T1000 (cell line): ENCODE measurements around the gene UBE2QL1.

ENCODE experiments used
- DNase-seq: peaks from one replicate; lab custom pipeline; 2025; ENCODE audit warnings: mixed read lengths; lab: John Stamatoyannopoulos, UW

Gene UBE2QL1, protein sequence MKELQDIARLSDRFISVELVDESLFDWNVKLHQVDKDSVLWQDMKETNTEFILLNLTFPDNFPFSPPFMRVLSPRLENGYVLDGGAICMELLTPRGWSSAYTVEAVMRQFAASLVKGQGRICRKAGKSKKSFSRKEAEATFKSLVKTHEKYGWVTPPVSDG

DNA sequence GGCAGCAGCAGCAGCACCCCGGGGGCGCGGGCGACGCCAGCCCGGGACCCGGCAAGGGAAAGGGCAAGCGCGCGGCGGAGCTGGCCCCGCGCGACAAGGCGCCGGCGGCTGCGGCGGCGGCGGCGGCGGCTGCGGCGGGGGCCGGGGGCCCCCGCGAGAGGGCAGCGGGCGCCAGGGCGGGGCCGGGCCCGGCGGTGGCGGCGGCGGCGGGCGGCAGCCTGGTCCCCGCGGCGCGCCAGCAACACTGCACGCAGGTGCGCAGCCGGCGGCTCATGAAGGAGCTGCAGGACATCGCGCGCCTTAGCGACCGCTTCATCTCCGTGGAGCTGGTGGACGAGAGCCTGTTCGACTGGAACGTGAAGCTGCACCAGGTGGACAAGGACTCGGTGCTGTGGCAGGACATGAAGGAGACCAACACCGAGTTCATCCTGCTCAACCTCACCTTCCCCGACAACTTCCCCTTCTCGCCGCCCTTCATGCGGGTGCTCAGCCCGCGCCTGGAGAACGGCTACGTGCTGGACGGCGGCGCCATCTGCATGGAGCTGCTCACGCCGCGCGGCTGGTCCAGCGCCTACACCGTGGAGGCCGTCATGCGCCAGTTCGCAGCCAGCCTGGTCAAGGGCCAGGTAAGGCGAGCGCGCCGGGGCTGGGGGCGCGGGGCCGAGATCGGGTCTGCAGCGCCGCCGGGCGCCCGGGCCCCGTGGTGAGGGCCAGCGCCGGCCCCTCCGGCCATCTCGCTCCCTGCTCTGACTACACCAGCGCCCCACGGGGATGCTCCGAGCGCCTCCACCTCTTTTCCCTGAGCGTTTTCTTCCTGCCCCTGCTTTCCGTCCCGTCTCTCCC is at the start of gene UBE2QL1:
UBE2QL1 (plus strand) TSS at position 238 of the 843 bp plus-strand sequence; CDS start at position 273, 35 bp downstream.
- no peak for DNase-seq

DNA sequence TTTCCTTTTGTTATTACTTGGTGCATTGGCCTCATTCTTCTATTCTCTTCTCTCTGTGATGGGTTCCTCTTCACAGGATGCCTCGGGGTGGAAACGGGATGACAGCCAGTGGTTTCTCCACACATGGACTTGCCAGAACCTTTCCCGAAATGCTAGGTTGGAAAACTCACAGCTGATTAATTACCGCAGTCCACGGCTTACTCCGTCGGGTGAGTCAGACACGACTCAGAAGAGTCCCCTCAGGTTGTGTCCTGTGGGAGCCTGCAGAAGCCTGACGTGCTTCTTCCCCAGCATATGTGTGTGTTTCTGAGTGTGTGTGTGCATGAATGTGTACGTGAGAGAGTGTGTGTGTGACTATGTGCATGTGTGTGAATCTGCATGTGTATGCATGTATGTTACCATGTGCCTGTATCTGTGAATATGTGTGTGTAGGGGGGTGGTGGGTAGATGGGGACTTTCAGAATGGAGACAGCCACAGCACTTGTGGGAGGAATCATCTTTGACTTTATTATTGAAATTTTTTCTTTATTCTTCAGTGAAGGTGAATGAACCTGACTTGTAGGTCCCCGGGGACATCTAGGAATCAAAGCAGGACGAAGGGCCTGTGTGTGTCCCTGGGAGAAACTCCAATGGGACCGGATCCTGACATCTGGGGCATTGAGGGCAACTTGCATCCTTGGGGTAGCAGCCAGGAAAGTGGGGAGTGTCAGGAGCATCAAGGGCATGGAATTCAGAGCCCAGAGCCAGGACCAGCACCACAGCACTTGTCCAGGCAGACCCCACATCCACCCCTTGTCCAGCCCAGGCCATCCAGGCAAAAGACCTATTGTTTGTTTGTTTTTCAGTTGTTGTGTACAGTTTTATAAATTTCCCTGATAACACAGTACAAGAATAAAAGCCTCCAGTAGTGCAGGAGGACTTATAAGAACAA is 48.4 kb upstream of the UBE2QL1 start:
- no peak for DNase-seq

DNA sequence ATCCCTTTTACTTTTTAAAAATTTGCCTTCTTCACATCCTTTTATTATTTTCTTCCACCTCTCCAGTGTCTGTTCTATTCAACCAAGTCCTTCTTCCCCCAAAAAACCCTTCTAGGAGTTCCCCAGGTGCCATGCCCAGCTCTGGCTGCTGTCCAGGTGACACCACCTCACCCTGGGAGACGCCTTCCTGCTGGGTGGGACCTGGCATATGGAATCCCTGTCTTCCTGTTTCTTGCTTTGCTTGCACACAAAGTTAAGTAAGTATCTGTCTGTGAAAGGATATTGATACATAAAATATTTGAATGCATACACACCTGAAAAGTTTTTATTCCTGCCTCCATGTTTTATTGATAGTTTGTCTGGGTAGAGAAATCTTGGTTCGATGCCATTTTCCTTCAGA is 47.2 kb upstream of the UBE2QL1 start:
- no peak for DNase-seq

DNA sequence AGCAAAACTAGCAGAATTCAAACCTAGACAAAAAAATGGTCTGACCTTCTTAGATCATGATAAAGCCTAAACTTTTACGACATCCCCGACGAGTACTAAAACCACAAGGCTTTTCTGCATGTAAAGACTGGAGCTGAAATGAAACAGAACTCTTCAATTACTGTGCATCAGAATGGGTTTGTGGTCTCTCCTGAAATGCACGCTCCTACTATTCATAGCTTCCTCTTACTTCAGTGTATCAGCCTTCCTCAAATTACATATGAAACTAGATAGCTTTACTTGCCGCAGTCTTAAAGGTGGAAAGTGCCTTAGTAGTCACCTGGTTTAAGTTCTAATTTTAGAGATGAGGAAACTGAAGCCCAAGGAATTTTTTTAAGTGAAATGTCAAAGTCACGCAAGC is 45.7 kb upstream of the UBE2QL1 start:
- no peak for DNase-seq

DNA sequence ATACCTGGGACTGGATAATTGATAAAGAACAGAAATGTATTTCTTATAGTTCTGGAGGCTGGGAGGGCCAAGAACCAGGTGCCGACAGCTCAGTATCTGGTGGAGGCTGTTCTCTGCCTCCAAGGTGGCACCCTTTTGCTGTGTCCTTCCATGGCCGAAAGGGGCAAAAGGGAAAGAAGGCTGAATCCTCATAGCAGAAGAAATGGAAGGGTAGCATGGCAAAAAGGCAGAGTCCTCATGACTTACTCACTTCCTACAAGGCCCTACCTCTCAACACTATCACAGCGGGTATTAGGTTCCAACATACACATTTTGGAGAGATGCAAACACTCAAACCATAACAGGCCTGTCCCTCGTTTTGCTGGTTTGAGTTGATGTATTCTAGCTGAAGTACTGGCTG is 45.2 kb upstream of the UBE2QL1 start:
- no peak for DNase-seq

DNA sequence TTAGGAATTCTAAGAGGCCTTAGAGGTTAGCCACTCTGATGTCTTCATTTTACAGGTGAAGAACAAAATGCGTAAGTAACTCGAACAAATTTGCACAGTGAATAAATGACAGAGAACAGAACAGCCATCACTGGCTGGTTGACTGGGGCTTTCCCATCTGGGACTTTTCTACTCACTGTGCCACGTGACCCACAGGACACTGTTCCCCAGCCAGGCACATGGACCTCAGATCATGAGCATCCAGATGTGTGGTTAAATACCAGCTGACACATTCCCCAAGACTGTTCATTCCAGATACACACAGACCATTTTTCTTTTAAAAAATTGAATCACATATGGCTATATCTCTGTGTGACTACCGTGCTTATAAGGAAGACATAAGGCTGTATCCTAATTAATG is 44.5 kb upstream of the UBE2QL1 start:
- no peak for DNase-seq

DNA sequence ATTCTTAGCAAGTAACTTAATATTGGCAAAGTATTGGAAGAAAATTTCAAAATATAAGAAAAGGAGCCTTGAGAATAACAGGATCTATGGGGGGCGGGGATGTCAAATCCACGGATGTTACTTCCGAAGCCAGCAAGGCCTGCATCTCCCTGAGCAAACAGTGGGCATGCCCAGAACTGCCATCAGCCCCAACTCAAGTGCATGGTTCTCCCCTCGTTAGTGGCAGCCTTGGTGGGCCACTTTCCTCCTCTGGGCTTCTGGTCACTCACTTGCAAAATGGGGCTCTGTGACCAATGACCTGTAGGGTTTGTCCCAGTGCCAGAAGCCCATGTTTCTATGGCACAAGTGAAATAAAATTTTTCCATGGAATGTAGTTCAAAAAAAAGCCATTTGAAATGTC is 43.1 kb upstream of the UBE2QL1 start:
- DNase-seq, result no peak

DNA sequence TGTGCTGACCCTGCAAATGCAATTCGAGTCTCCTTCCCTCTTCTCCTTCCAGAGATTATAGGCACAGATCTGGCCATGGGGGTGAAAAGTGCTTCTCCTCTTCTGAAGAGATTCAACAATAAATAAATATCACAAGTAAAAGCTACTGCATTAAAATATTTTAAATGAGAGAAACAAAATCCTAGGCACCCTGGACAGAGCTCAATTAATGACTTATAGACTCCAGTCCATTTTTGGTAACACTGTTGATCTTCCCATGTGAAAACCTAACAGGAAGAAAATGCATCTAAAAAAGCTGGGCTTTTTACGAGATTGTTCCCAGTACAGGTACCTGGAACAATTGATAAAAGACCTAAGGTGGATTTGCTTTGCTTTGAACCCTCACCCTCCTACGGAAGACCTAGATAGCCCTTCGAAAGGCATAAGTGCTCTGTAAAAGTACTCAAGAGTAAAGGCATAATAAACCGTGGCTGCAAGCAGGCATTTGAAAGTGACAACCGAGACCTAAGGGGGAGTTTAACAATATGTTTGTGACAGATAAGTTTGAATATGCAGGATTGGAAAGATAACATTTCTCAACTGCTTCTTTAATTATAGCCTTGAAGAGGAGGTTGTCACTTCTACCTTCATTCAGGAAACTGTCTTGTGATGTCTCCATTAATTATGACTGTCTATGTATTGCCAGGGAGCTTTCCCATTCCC is 41.0 kb upstream of the UBE2QL1 start:
- no peak for DNase-seq

DNA sequence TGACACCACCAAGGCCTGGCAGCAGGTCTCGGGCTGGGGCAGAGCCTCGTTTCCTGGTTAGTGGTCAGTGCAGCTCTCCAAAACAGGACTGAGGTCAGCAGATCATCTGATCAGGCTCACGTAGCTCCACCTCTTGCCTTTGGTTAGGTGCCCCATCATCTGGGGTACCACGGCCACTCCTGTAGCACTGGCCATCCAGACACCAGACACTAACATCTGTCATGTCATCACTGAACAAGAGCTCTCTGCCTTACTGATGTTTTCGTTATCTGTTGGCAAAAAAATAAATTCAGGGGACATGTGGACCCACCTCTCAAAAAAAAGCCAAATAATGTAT is 40.4 kb upstream of the UBE2QL1 start:
- DNase-seq, result no peak

DNA sequence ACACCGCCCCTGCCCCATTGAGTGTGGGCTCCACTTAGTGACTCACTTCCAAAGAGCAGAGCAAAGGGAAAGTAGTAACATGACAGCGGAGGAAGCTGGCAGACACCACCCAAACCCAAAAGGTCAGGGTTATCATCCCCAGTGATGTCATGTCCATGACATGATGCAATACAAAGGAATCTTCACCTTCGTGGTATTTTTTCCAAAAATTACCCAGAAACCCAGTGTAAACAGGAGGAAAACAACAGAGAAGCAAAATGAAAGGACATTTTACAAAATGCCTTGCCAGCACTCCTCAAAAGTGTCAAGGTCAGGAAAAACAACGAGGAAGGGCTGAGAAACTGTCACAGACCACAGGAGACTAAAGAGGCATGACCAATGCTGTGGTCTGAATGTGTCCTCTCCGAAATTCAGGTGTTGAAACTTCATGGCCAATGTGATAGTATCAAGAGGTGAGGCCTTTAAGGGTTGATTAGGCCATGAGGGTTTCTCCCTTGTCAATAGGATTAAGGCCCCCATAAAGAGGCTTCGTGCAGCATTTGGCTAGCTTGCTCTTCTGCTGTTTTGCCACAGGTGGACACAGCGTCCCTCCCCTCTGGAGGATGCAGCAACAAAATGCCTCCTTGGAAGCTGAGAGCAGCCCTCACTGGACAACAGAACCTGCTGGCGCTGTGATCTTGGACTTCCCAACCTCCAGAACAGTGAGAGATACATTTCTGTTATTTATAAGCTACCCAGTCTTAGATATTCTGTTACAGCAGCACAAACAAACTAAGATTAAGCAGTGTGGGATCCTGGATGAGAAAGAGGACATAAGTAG is 39.8 kb upstream of the UBE2QL1 start:
- DNase-seq, result no peak

DNA sequence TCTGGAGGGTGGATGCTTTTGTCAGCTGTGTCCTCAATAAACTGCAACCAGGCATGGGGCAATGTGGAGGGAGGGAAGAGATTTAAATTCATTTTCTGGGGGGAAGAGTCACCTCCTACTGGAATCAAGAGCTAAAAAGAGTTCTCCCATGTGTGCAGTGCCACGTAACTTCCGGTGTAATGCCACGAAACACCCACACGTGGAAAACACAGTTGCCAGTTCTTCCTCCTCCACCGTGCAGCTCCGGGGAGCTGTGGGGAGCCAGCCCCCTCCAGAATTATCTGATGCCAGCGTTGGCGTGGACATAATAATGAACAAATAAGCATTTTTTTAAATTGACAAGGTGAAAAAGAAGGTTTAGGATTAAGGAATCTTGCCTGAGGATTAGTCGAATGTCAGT is 38.2 kb upstream of the UBE2QL1 start:
- no peak for DNase-seq

DNA sequence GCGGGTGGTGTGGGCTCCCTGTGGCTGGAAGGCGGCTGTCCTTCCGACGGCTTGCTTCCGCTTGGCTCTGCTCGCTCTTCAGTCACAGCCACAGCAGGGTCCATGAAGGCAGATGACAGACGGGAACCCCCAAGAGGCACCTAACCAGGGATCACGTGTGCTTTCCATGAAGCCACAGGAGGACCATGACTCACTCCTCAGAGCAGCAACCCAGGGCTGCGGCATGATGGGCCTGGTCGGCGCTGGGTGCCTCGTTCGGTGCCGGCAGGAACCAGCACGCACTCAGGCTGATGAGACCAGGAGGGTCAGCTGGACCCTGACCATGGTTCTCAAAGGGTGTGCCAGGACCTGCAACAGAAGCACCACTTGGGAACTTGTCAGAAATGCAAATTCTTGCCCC is 37.5 kb upstream of the UBE2QL1 start:
- no peak for DNase-seq

DNA sequence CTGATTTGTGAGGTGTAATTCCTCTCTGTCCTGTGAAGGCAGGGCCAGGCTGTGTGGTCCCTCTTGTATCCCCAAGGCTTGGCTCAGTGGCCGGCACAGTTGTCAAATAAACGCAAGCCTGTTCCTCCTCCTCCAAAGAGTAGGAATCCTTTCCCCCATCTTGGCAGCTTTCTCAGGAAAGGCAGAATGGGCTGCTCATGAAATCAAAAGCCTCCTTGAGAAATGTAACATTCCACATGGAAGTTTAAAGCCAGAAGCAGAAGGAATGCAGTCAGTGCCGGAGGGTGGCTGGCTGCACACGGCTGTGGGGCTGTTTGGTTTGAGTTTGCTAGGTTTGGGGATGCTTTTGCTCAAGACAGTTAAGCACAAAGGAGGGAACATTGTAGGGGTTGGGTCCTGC is 35.8 kb upstream of the UBE2QL1 start:
- no peak for DNase-seq

DNA sequence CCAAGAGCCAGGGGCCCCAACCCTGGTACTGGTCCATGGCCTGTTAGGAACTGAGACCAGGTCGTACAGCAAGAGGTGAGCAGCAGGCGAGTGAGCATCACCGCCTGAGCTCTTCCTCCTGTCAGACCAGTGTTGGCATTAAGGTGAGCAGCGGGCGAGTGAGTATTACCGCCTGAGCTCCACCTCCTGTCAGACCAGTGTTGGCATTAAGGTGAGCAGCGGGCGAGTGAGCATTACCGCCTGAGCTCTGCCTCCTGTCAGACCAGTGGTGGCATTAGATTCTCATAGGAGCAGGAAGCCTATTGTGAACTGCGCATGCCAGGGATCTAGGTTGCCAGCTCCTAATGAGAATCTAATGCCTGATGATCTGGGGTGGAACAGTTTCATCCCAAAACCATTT is 31.0 kb upstream of the UBE2QL1 start:
- no peak for DNase-seq

DNA sequence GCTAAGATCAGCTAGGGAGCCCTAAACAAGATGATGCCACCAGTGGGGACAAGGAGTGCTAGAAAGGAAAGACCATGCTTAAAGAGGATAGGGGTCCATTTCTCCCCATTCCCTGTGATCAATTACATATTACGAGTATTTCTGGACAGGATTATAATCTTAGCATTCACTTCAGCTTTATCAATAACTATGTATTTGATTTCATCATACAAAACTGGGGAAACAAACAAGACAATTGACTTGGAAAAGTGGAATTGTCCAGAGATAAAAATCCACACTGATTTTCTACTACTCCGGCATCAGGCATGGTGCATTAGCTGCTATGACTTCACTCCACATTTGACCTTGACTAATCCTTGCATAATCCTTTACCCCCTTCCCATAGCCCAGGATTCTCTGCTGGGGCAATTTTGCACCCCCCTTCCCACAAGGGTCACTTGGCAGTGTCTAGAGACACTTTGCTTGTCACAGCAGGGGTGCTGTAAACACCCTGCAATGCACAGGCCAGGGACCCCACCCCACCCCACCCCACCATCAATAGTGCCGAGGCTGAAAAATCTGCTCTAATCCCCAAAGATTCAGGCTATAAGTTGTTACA is 29.9 kb upstream of the UBE2QL1 start:
- DNase-seq, result no peak

DNA sequence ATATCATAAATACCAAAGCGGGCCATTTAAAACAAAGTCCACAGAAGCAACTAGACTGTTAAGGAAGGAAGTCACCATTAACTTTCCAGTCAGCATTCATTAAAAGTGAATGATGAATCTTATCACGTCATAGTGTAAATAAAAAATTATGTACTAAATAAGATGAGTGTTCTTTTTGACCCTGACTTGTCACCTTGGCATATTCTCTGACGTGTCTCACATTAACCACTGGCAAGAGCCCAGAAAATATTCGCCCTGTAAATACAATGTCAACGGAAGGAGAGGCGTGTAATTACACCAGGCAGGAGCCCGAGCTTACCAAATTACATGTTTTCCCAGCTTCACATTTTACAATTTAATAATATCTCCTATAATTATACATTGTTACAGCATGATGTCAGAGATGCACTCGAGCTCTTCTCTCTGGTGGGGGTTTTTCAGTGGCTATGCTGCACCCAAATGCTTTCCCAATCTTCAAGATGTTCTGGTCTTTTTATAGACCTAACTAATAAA is 29.3 kb upstream of the UBE2QL1 start:
- no peak for DNase-seq

DNA sequence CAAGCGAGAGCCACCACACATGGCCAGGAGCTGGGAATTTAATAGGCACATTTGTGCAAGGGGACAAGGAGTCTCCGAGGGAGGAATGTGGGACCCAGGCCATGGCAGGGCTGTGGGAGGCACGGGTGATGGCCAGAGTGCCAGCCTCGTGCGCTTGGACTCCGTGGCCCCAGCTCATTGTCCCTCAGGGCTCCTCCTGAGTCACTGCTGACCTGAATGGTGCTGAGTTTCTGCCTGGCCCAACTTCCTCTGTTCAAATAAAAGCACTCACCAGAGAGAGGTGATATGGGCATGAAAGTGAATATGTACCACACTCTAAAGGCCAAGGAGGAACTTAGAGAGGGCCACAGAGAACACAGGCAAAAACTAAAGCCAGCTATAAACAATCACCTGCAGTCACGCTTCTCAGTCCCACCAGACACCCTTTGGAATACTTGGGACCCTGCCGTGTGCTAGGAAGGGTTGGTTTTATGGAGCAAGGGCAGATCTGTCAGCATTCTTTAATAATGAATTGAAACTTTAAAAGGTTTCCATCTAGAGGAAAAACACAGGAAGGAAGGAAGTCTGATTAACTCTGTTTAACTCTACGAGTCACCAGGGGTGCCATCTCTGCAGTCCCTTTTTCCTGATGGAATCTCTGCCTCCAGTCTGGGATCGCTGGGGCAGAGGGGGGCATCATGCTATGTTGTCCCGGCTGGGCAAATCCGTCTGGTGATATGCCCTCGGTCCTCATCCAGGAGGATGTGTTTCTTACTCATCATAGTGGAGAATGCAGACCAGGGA is 25.1 kb upstream of the UBE2QL1 start:
- DNase-seq, result no peak

DNA sequence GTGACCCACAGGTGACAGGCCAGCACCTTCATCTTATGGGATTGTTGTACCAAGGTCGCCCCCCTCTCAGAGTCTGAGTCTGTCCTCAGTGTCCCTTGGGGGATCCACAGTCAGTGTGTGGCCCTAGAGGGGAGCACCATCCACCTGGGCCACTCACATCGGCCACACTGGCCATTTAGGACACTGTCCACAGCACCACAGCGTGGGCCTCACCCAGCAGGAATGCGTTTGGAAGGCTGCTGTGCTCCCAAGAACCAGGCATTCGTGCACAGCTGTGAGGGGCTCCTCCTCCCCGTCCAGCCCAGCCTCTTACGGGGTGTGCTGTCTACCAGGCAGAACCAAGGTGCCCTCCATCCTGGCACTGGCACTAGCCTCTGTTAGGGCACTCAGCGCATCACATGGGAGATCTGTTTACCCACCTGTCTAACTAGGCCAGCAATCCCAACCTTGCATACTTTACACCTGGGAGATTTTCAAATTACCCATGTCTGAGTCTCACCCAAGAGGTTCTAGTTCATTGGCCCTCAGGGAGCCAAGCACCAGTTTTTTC is 24.5 kb upstream of the UBE2QL1 start:
- no peak for DNase-seq

DNA sequence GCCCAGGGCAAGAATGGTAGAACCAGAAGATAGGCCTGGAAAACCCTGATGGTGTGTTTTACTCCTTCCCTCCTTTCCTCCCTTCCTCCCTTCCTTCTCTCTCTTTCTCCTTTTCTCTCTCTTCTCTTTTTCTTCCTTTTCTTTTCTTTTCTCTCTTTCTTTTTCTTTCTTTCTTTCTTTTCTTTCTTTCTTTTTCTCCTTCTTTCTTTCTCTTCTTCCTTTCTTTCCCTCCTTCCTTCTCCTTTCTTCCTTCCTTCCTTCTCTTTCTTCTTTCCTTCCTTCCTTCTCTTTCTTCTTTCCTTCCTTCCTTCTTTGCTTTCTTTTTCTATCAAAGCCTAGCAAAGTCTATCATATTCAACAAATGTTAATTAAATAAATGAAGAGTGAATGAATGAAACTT is 24.0 kb upstream of the UBE2QL1 start:
- DNase-seq, result no peak

DNA sequence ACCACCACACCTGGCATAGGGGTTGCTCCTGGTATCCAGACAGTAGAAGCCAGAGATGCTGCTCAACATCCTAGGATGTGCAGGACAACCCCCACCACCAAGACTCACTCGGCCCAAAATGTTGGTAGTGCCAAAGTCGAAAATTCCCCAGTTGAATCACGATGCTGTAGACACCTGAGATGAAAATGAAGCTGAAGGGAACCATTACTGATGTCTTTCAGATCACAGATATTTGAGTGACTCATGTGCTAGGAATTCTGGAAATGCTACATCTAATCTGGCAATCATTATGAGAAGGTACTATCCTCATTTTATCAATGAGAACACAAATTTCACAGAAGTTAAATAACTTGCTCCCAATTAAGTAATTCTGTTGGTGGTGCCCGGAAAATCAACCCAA is 21.0 kb upstream of the UBE2QL1 start:
- no peak for DNase-seq
